ENCODE data around the gene ACAA1.

DNA sequence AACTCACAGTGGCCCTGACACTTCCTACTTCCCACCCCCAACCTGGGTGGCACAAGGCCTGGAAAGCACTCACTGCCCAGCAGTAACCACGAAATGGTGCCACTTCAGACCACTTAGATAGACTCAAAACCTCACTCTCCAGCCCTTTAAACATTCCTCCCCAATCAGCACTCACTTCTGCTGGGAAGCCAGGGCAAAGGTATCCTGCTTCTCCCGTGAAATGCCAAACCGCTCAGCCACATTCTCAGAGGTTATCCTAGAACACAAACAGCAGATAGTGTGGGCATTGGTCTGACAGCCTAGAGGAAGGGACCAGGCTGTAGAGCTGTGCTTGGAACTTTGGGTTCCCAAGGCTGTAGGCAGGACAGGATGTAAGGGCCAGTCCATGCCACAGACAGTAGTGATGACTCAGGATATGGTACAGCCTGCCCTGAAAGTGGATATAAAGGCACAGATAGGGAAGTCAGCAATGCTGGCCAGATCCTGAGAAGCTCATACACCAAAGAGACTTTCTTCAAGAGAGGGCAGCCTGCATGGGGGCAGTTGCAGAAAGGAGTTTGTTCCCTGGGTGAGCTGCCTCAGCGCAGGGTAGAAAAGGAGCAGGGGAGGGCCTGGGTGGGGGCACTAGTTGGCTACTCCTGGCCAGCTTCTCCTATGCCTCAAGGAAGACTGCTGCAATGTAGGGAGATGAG lies 9.2 kb downstream of the ACAA1 start:
- TF ChIP-seq, protein P1, sequence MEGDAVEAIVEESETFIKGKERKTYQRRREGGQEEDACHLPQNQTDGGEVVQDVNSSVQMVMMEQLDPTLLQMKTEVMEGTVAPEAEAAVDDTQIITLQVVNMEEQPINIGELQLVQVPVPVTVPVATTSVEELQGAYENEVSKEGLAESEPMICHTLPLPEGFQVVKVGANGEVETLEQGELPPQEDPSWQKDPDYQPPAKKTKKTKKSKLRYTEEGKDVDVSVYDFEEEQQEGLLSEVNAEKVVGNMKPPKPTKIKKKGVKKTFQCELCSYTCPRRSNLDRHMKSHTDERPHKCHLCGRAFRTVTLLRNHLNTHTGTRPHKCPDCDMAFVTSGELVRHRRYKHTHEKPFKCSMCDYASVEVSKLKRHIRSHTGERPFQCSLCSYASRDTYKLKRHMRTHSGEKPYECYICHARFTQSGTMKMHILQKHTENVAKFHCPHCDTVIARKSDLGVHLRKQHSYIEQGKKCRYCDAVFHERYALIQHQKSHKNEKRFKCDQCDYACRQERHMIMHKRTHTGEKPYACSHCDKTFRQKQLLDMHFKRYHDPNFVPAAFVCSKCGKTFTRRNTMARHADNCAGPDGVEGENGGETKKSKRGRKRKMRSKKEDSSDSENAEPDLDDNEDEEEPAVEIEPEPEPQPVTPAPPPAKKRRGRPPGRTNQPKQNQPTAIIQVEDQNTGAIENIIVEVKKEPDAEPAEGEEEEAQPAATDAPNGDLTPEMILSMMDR (IDR thresholded peaks at IDR 0.05): no peak
- TF ChIP-seq POLR2AphosphoS5 (IDR thresholded peaks at IDR 0.05) (no peak), POLR2A (IDR thresholded peaks at IDR 0.05) (no peak)

All from transverse colon (tissue), 4 donors.